ENCODE data around the gene MICAL1.

Gene MICAL1

GRCh38 chr6:109428889-109429477, 26.6 kb downstream of the MICAL1 start:
- DNase-seq, result no peak

- no peak for DNase-seq
Measured at GRCh38 chr6:109424946-109425345, 30.6 kb downstream of the MICAL1 start.

- no peak for DNase-seq
Measured at GRCh38 chr6:109421184-109421583, 34.4 kb downstream of the MICAL1 start.

- DNase-seq, result no peak
Measured at GRCh38 chr6:109420751-109421150, 34.8 kb downstream of the MICAL1 start.

GRCh38 chr6:109417646-109418045, 37.9 kb downstream of the MICAL1 start:
- no peak for DNase-seq

GRCh38 chr6:109411034-109411433, 44.5 kb downstream of the MICAL1 start:
- DNase-seq, result no peak

GRCh38 chr6:109406196-109406595, 49.4 kb downstream of the MICAL1 start:
- DNase-seq, result no peak

GRCh38 chr6:109397020-109397419, 58.6 kb downstream of the MICAL1 start:
- no peak for DNase-seq

- DNase-seq, result no peak
Measured at GRCh38 chr6:109396046-109396718, 59.4 kb downstream of the MICAL1 start.

Measured in islet precursor cell (in vitro differentiated cells).